Activated CD4-positive, alpha-beta T cell treated with anti-CD3 and anti-CD28 coated beads, Interleukin-2, Interleukin-4, amounts not matched to agents 100 ng/mL and 50 ng/mL, durations not matched to agents 16 hours and 8 hours (primary cell): ENCODE measurements around the gene CRACDL.

Experiments used
- DNase-seq: peaks from one replicate; pipeline ENCODE4 v3.0.0-alpha.2; 2020; ENCODE audit warnings: low spot score

The CRACDL gene

GRCh38 chr2:98935777-98936352, at the start of gene CRACDL:
CRACDL (minus strand) TSS chr2:98936225; CDS start chr2:98846800, 89,425 bp downstream.
- no peak for DNase-seq

GRCh38 chr2:98975611-98976010, 39.6 kb upstream of the CRACDL start:
- no peak for DNase-seq

DNA sequence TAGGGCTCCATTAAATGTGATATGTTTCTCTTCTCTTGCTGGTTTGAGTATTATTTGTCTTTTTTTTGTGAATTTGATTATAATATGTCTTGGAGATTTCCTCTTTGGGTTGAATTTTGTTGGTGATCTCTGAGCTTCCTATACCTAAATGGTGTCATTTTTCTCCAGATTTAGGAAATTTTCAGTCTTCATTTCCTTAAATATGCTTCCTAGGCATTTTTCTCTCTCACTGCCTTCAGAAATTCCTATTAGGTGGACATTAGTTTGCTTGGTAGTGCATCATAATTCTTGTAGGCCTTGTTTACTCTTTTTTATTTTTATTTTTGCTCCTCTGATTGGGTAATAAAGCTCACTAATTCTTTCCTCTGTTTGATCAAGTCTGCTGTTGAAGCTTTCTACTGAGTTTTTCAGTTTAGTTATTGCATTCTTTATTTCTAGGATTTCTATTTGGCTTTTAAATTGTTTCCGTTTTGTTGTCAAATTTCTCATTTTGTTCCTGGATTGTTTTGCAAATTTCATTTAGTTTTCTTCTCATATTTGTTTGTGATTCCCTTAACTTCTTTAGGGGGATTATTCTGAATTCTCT, 36.6 kb upstream of the CRACDL start:
- DNase-seq: no peak

DNA sequence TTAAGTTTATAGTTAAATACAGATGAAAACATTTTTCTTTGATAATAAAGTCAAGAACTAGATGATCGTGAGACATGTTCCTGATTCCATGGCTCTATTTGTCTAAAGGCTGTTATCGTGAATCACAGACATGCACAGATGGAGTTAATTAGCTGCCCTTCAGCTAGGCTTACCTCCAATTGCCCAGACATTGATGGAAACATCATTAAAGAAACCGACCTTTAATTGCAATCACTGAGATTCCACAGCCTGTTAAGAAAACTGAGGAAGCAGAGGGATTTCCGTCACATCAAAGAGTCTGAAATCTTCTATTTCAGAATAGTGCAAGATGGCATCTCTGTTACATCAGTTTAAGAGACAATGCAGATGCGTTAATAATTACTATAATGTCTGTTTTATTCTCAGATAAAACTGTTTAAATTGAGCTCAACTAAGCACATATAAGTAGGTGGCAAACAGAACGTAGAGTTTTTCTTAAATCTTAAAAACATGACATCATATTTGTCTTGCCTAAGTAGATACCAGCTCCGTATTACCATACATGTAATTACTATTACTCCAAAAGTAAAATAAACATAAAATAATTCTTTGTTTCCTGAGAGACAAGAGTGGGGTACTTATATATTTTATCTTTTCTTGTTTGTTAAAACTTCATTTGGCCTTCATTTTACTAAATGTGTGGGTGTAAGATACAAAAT, 23.9 kb upstream of the CRACDL start:
- no peak for DNase-seq

DNA sequence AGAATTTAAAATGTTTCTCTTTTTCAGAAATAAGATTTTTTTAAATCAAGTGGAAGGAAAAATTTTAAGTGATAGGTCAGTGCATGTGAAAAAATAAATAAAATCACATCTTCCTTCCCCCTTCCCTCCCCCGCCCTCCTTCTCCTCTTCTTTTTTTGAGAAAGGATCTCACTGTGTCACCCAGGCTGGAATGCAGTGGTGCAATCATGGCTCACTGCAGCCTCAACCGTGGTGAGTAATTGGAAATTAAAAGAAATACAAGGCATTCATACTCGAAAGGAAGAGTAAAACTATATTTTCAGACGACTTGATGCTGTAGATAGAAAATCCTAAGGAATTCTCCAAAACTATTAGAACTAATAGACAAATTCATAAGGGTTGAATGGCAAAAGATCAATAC, 16.9 kb upstream of the CRACDL start:
- no peak for DNase-seq

GRCh38 chr2:98948956-98949739, 13.1 kb upstream of the CRACDL start:
- no peak for DNase-seq

DNA sequence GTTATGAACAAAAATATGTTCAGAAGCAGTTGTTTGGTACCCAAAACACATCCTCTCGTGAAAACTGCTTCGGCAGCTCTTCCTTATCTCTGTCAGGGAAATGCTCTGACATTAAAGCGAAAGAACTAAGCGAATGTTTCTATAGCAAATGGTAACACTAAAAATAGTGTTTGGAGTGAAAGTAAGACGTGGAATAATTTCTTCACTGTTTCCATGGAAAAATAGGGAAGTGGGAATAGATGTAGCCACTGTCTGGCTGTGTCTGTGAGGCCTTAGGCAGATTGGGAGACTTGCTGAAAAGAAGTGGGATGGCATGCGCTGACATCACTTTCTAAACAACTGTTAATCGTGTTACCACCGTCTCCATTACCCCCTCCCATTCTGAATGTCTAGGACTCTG, 11.5 kb upstream of the CRACDL start:
- DNase-seq: no peak

DNA sequence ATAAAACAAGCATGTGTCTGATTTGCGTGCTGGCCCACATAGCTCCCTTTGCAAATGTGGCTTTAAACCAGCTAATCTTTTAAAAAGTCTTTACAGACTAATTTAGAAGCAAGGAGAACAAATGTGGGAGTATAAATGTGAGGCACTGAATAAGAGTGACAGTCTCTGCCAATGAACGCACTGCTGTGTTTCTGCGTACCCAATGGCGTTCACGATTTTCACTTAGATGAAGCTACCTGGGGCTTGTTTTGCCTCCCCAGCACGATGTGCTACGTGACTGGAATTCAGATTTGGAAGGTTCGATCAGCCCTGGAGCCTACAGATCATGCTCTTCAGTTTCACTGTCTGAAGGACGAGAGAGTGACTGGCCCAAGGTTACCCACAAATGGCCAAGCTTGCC, 10.8 kb upstream of the CRACDL start:
- DNase-seq: no peak

DNA sequence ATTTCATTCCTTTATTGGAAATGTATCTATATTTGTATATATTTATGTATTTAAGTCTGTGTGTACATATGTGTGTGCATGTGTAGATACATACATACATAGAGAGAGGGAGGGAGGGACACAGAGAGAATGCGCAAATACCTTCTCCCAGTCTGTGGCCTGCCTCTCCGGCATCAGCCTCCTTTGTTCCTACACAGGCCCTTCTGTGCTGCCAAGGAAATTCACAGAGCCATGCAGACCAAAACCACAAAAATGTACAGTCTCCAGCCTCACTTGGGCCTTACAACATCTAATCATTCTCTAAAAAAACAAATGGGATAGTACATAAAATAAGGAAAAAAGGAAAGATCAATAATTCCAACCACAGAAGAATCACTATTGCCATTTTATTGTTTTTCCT, 8.8 kb upstream of the CRACDL start:
- DNase-seq: no peak

- no peak for DNase-seq
Measured at GRCh38 chr2:98940102-98940501, 4.1 kb upstream of the CRACDL start.

DNA sequence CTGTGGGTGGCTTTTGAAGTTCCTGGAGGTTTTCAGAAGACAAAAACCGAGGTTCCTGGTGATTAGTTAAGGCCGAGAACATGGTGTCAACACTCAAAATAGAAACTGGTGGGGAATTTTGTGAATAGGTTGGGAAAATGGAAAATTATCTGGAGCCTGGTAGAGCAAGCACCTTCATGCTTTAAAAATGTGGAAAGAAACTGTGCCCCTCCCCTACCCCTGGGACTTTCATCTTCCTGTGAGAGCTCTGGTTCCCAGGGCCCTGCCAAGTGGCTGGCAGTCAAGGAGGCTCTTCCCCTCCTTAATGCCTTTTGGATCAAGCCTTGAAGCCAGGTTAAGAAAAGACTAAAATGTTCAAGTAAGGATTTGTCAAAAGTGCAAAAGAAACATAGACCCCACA, 1.9 kb upstream of the CRACDL start:
- DNase-seq: no peak

- DNase-seq: no peak
Measured at GRCh38 chr2:98936353-98937351, 627 bp upstream of the CRACDL start.

- no peak for DNase-seq
Measured at GRCh38 chr2:98935111-98935770, 784 bp downstream of the CRACDL start.

DNA sequence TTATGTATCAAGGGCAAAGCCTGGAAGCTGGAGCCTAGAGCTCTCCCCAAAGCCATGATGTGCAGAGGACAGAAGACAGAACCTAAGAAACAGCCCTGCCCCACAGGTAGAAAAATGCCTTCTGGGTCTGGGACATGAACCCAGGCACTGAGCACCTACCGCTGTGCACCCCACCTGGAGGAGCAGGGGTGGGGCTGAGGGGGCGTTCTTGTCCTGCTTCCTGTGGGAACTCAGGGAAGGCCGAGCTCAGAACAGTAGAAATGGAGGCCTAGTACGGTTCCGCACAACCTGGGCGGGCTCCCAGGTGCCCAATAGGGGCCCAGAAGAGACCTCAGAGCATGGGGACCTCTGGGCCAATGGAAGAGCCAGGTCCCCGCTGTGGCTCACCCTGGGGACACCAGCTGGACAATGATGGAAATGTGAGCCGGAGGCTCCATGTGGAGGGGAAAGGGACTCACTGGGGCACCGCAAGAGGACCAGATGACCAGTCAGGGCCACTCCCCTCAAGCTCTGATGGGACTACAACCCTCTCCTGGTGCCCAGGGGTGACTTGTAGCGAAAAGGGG, 3.2 kb downstream of the CRACDL start:
- no peak for DNase-seq

DNA sequence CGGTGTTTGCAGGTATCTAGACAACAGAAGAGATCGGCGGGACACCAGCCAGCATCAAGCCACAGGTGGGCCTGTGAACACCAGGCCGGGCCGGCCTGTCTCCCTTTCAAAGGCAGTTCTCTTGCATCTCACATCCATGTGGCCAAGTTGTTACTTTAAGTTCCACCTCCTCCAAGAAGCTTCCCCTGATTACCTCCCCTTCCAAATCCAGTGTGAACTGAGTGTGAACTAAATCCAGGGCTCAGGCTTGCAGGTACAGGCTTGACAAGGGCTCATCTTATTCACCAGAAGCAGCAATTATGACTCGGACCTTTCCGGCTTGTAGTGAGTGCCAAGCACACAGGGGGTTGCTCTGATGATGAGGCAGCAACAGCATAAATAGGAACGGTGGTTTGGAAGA, 3.9 kb downstream of the CRACDL start:
- no peak for DNase-seq

DNA sequence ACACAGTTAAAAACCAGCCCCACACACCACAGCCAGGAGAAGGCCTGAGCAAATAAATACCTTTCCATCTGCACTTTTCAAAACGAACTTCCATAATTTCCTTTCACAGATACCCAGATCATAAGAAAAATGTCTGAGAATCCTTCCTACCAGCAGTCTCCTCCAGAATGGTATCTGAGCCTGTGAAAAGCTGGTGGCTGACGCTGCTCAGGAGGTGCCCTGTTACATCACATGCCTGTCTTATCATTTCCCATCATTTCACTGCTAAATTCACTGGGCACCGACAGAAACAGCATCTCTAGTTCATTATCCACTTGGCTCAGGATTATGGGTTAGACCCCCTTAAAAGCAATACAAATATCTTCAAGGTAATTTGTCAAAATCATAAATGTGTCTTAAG, 4.4 kb downstream of the CRACDL start:
- DNase-seq: no peak

DNA sequence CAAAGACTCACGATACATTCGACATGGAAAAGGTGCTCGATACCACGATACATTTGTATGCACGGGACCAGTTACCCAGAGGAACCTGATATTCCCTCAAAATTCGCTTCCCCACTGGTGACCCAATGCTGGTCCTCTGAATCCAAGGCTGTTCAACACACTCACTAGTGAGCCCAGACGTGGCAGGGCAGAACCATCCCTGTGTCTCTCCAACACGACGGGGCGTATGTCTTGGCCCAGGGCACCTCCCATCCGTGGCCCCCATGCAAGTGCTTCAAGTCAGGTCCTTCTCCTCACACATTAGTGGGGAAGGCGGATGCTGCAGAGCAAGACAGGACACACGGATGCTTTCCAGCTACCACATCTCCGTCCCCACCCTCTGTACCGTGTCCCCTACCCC, 6.1 kb downstream of the CRACDL start:
- no peak for DNase-seq

GRCh38 chr2:98928242-98928641, 7.8 kb downstream of the CRACDL start:
- DNase-seq: no peak

GRCh38 chr2:98927027-98927426, 9.0 kb downstream of the CRACDL start:
- DNase-seq: no peak

DNA sequence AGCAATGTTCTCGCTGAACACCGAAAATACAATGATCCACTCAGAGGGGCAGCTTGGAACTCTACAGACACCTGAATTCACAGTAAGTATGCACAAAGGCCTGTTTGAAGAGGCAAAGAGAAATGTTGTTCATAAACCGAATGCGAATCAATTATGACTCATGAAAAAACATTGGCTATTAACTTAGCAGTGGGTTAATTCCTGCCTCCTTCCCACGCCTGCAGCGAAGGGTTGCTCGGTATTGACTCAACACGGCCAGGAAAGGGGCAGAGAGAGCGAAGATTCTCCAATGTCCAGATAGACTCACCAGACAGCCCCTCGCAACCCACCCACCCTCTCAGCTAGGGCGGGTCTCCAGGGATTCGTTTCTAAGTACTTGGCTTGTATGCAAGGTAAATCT, 9.4 kb downstream of the CRACDL start:
- no peak for DNase-seq

DNA sequence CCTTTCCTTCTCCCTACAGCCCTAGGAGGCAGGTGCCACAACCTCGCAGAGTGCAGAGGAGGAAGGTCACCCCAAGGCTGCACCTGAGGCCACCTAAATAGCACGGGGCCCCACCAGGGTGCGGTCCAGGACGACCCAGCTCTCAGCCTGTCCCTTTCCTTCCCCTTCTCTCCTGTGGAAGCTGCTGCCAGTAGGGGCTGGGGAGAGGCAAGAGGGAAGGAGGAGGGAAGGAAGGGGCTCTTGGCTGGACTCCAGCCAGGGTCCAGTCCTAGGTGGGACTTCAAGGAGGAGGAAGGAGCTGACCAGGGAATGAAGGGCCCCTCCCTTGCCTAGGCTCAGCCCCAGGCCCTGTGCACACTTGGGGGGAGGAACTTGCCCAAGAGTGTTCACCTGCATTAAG, 11.1 kb downstream of the CRACDL start:
- no peak for DNase-seq
